Measurements from ENCODE around the gene TMEM231.

TMEM231 gene

GRCh38 chr16:75488322-75488721 lies 67.7 kb downstream of the TMEM231 start:
- no peak for DNase-seq (ENCODE audit: low read depth)
